Measurements from ENCODE around the gene MALRD1.

DNA sequence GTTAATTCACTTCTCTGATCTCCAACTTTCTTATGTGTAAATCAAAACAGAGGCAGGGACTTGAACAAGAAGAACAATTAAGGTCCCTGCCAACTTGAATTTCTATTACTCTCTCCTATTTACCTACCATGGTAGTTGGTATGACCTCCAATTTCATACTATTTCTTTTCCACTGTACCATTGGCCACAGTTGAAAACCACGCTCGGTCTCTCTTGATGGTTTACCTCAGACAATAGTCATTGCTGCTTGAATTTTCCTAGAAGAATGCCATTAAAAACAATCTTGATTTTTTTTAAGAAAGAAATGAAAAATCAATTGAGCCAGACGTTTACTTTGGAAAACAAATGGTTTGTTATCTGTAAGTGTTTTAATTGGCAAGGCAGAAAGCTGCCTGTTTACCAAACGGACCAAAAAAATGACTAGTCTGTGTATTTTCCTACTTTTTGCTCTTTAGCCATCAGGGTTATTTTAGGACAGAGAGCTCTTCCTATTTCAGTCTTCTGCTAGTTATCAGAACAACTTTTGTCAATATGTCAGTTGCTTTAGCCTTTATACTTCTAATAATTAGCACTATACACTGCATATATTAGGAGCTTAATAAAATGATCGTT, 610.1 kb downstream of the MALRD1 start:
- TF ChIP-seq, protein P1, sequence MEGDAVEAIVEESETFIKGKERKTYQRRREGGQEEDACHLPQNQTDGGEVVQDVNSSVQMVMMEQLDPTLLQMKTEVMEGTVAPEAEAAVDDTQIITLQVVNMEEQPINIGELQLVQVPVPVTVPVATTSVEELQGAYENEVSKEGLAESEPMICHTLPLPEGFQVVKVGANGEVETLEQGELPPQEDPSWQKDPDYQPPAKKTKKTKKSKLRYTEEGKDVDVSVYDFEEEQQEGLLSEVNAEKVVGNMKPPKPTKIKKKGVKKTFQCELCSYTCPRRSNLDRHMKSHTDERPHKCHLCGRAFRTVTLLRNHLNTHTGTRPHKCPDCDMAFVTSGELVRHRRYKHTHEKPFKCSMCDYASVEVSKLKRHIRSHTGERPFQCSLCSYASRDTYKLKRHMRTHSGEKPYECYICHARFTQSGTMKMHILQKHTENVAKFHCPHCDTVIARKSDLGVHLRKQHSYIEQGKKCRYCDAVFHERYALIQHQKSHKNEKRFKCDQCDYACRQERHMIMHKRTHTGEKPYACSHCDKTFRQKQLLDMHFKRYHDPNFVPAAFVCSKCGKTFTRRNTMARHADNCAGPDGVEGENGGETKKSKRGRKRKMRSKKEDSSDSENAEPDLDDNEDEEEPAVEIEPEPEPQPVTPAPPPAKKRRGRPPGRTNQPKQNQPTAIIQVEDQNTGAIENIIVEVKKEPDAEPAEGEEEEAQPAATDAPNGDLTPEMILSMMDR (IDR thresholded peaks at IDR 0.05): no peak
- no peak for TF ChIP-seq POLR2A (IDR thresholded peaks at IDR 0.05)

All from Peyer's patch (tissue), 4 donors.